Adrenal gland (tissue), 5 donors: Measurements from ENCODE around the gene COL4A1.

Experiments
- POLR2A ChIP-seq, 2 donors: fragments of 450-650 bp; IDR thresholded peaks; one replicate each; pipeline ENCODE4 v1.6.1; 2017; ENCODE audit warnings: antibody characterized with exemption in 2 of 2, mild to moderate bottlenecking in 2 of 2, moderate library complexity in 1 of 2
- TF ChIP-seq, protein P1 (sequence below), 6 experiments: fragments of 450-650 bp in 4 of 6; fragments of 200-600 bp in 2 of 6; sonication (generic) in 1 of 6; IDR thresholded peaks; 1 replicate in 5 of 6; 2 replicates in 1 of 6; pipeline versions ENCODE4 v1.5.1 to v1.8.0; 2016 to 2021; ENCODE audit warnings: antibody characterized with exemption in 6 of 6, mild to moderate bottlenecking in 2 of 6, moderate library complexity in 1 of 6
- donor health status: DM: no; HTN: no; CAD: no.

DNA sequence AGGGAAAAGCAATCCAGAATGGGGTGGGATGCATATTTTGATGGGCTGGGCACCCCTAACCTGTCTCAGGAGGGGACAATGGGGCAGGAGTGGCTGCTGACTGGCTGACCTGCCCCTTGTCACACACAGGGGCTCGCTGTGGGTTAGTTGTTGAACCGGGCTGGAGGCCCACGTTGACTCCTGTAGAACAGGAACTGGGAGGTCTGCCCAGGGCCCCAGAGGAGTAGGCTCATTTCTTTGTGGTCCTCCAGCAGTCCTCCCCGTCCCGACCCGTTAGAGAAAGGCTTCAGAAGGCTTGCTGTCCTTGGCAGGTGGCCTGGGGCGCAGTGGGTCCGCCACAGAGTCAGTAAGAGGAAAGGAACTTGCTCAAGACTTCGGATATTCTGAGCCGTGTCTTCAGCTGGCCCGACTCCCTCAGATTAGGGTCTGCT lies 70.1 kb downstream of the COL4A1 start:
- TF ChIP-seq, protein P1, sequence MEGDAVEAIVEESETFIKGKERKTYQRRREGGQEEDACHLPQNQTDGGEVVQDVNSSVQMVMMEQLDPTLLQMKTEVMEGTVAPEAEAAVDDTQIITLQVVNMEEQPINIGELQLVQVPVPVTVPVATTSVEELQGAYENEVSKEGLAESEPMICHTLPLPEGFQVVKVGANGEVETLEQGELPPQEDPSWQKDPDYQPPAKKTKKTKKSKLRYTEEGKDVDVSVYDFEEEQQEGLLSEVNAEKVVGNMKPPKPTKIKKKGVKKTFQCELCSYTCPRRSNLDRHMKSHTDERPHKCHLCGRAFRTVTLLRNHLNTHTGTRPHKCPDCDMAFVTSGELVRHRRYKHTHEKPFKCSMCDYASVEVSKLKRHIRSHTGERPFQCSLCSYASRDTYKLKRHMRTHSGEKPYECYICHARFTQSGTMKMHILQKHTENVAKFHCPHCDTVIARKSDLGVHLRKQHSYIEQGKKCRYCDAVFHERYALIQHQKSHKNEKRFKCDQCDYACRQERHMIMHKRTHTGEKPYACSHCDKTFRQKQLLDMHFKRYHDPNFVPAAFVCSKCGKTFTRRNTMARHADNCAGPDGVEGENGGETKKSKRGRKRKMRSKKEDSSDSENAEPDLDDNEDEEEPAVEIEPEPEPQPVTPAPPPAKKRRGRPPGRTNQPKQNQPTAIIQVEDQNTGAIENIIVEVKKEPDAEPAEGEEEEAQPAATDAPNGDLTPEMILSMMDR (IDR thresholded peaks at IDR 0.05): no peak
- TF ChIP-seq POLR2A (IDR thresholded peaks at IDR 0.05): no peak
